Measurements from ENCODE around the gene POLR1G.
"Not testable (repeated sequence)": the region's sequence is repeated elsewhere in the genome, so short reads cannot be mapped to it uniquely, and the experiment has no call there.

The POLR1G gene

GRCh38 chr19:45407091-45407375 lies 589 bp downstream of the POLR1G start:
- Mint-ChIP-seq H3K4me3 (peak overlapping the region; percentile 90), H3K4me1 (ENCODE audit: low read depth) (peaks cover 24% of the 10 kb centered on the region), H3K27ac (no peak overlapping the region), H3K27me3 (ENCODE audit: low read depth) (peaks cover 22% of the 10 kb centered on the region), H3K36me3 (ENCODE audit: low read depth) (peaks cover 8% of the 10 kb centered on the region), H3K9me3 (no peaks in the 10 kb centered on the region)

GRCh38 chr19:45407585-45407984 lies 1.1 kb downstream of the POLR1G start:
- not testable (repeated sequence) for H3K36me3 Mint-ChIP-seq (ENCODE audit: low read depth); H3K4me3 Mint-ChIP-seq
- peaks cover 24% of the 10 kb centered on the region for H3K4me1 Mint-ChIP-seq (ENCODE audit: low read depth)

GRCh38 chr19:45408121-45408520 lies 1.7 kb downstream of the POLR1G start:
- Mint-ChIP-seq H3K27me3 (ENCODE audit: low read depth) (peaks cover 15% of the 10 kb centered on the region), H3K9me3 (no peaks in the 10 kb centered on the region), H3K27ac (no peak overlapping the region), H3K4me1 (ENCODE audit: low read depth) (peaks cover 22% of the 10 kb centered on the region), H3K4me3 (peak overlapping the region; percentile 4), H3K36me3 (ENCODE audit: low read depth) (peaks cover 11% of the 10 kb centered on the region)

More at GRCh38 chr19:45407585-45407984, 1.1 kb downstream of the POLR1G start:
- peaks cover 20% of the 10 kb centered on the region for H3K27me3 Mint-ChIP-seq (ENCODE audit: low read depth)
- H3K27ac Mint-ChIP-seq, H3K9me3 Mint-ChIP-seq: not testable (repeated sequence)

GRCh38 chr19:45408830-45409556 lies 2.5 kb downstream of the POLR1G start:
- Mint-ChIP-seq H3K4me3 (no peak overlapping the region), H3K4me1 (ENCODE audit: low read depth) (peaks cover 17% of the 10 kb centered on the region), H3K36me3 (ENCODE audit: low read depth) (peaks cover 17% of the 10 kb centered on the region), H3K27me3 (ENCODE audit: low read depth) (peaks cover 6% of the 10 kb centered on the region), H3K27ac (peak overlapping the region; percentile 38), H3K9me3 (no peaks in the 10 kb centered on the region)

GRCh38 chr19:45409557-45409920 lies 3.1 kb downstream of the POLR1G start:
- H3K27ac Mint-ChIP-seq, result no peak overlapping the region
- no peak overlapping the region for H3K4me3 Mint-ChIP-seq
- H3K4me1 Mint-ChIP-seq (ENCODE audit: low read depth), result peaks cover 16% of the 10 kb centered on the region
- no peaks in the 10 kb centered on the region for H3K9me3 Mint-ChIP-seq
- H3K36me3 Mint-ChIP-seq (ENCODE audit: low read depth), result peaks cover 23% of the 10 kb centered on the region
- peaks cover under 1% of the 10 kb centered on the region for H3K27me3 Mint-ChIP-seq (ENCODE audit: low read depth)

- not testable (repeated sequence) for H3K27me3 Mint-ChIP-seq (ENCODE audit: low read depth); H3K27ac Mint-ChIP-seq; H3K4me3 Mint-ChIP-seq; H3K9me3 Mint-ChIP-seq
- H3K36me3 Mint-ChIP-seq (ENCODE audit: low read depth), result peaks cover 23% of the 10 kb centered on the region
- H3K4me1 Mint-ChIP-seq (ENCODE audit: low read depth), result peaks cover 13% of the 10 kb centered on the region
These were observed 3.9 kb downstream of the POLR1G start for GRCh38 chr19:45410330-45410729.

- Mint-ChIP-seq H3K36me3 (ENCODE audit: low read depth) (peaks cover 25% of the 10 kb centered on the region), H3K4me3 (no peak overlapping the region), H3K4me1 (ENCODE audit: low read depth) (peaks cover 2% of the 10 kb centered on the region), H3K9me3 (no peaks in the 10 kb centered on the region), H3K27me3 (ENCODE audit: low read depth) (no peaks in the 10 kb centered on the region), H3K27ac (no peak overlapping the region)
These were observed 7.1 kb downstream of the POLR1G start for GRCh38 chr19:45413497-45413896.

GRCh38 chr19:45414468-45414867 lies 8.0 kb downstream of the POLR1G start:
- H3K4me3 Mint-ChIP-seq, result no peak overlapping the region
- H3K36me3 Mint-ChIP-seq (ENCODE audit: low read depth), result peaks cover 23% of the 10 kb centered on the region
- H3K9me3 Mint-ChIP-seq, result no peaks in the 10 kb centered on the region
- peaks cover 6% of the 10 kb centered on the region for H3K4me1 Mint-ChIP-seq (ENCODE audit: low read depth)
- H3K27me3 Mint-ChIP-seq (ENCODE audit: low read depth), result no peaks in the 10 kb centered on the region
- H3K27ac Mint-ChIP-seq, result no peak overlapping the region

GRCh38 chr19:45417151-45417550 lies 10.7 kb downstream of the POLR1G start:
- Mint-ChIP-seq H3K4me3 (no peak overlapping the region), H3K4me1 (ENCODE audit: low read depth) (peaks cover 15% of the 10 kb centered on the region), H3K27ac (peak overlapping the region; percentile 36), H3K9me3 (no peaks in the 10 kb centered on the region), H3K27me3 (ENCODE audit: low read depth) (no peaks in the 10 kb centered on the region), H3K36me3 (ENCODE audit: low read depth) (peaks cover 33% of the 10 kb centered on the region)

GRCh38 chr19:45418802-45419201 lies 12.4 kb downstream of the POLR1G start:
- Mint-ChIP-seq H3K4me1 (ENCODE audit: low read depth) (peaks cover 28% of the 10 kb centered on the region), H3K27me3 (ENCODE audit: low read depth) (no peaks in the 10 kb centered on the region), H3K4me3 (peak overlapping the region; percentile 59), H3K9me3 (no peaks in the 10 kb centered on the region), H3K36me3 (ENCODE audit: low read depth) (peaks cover 35% of the 10 kb centered on the region), H3K27ac (peak overlapping the region; percentile 46)

- Mint-ChIP-seq H3K9me3 (no peaks in the 10 kb centered on the region), H3K4me1 (ENCODE audit: low read depth) (peaks cover 33% of the 10 kb centered on the region), H3K27me3 (ENCODE audit: low read depth) (no peaks in the 10 kb centered on the region), H3K4me3 (no peak overlapping the region), H3K36me3 (ENCODE audit: low read depth) (peaks cover 29% of the 10 kb centered on the region), H3K27ac (peak overlapping the region; percentile 71)
These were observed 13.0 kb downstream of the POLR1G start for GRCh38 chr19:45419396-45419795.

GRCh38 chr19:45419895-45420294 lies 13.5 kb downstream of the POLR1G start:
- H3K36me3 Mint-ChIP-seq (ENCODE audit: low read depth), result peaks cover 28% of the 10 kb centered on the region
- no peak overlapping the region for H3K4me3 Mint-ChIP-seq
- H3K9me3 Mint-ChIP-seq, result no peaks in the 10 kb centered on the region
- H3K4me1 Mint-ChIP-seq (ENCODE audit: low read depth), result peaks cover 36% of the 10 kb centered on the region
- H3K27me3 Mint-ChIP-seq (ENCODE audit: low read depth), result no peaks in the 10 kb centered on the region
- no peak overlapping the region for H3K27ac Mint-ChIP-seq

- H3K27ac Mint-ChIP-seq, result peak overlapping the region; percentile 63
- H3K4me1 Mint-ChIP-seq (ENCODE audit: low read depth), result peaks cover 36% of the 10 kb centered on the region
- no peaks in the 10 kb centered on the region for H3K27me3 Mint-ChIP-seq (ENCODE audit: low read depth)
- no peak overlapping the region for H3K4me3 Mint-ChIP-seq
- H3K9me3 Mint-ChIP-seq, result no peaks in the 10 kb centered on the region
- peaks cover 28% of the 10 kb centered on the region for H3K36me3 Mint-ChIP-seq (ENCODE audit: low read depth)
These were observed 13.9 kb downstream of the POLR1G start for GRCh38 chr19:45420356-45420755.

GRCh38 chr19:45420871-45421270 lies 14.4 kb downstream of the POLR1G start:
- Mint-ChIP-seq H3K4me3 (no peak overlapping the region), H3K9me3 (no peaks in the 10 kb centered on the region), H3K4me1 (ENCODE audit: low read depth) (peaks cover 38% of the 10 kb centered on the region), H3K27ac (no peak overlapping the region), H3K36me3 (ENCODE audit: low read depth) (peaks cover 28% of the 10 kb centered on the region), H3K27me3 (ENCODE audit: low read depth) (no peaks in the 10 kb centered on the region)

- H3K27ac Mint-ChIP-seq, result peak overlapping the region; percentile 67
- no peaks in the 10 kb centered on the region for H3K27me3 Mint-ChIP-seq (ENCODE audit: low read depth)
- H3K4me3 Mint-ChIP-seq, result peak overlapping the region; percentile 63
- H3K9me3 Mint-ChIP-seq, result no peaks in the 10 kb centered on the region
- H3K36me3 Mint-ChIP-seq (ENCODE audit: low read depth), result peaks cover 28% of the 10 kb centered on the region
- H3K4me1 Mint-ChIP-seq (ENCODE audit: low read depth), result peaks cover 40% of the 10 kb centered on the region
These were observed 15.6 kb downstream of the POLR1G start for GRCh38 chr19:45421947-45422498.

Data from T-helper 1 cell treated with Interleukin-12 subunit alpha and Interleukin-12 subunit beta and Interleukin-4 antibody, amounts not matched to agents 30 μg/mL and 1 μg/mL, for 36 hours (primary cell).